Smooth muscle cell (in vitro differentiated cells): ENCODE measurements around the gene MIXL1. TPM values are rescaled to one million over a fixed set of nuclear protein-coding genes. Genes with fewer than 3 reads are reported as not detected.

Experiments
- DNase-seq: peaks from one replicate; lab custom pipeline; 2025; ENCODE audit not compliant: unreplicated experiment; lab: John Stamatoyannopoulos, UW
- H2AFZ ChIP-seq: fragments of 200-600 bp; sonication (generic); 2 replicates; pipeline ENCODE4 v1.6.0; 2016; ENCODE audit warnings: antibody characterized with exemption, low read depth, mild to moderate bottlenecking
- H3F3A ChIP-seq: fragments of 200-600 bp; sonication (generic); 2 replicates; pipeline ENCODE4 v1.6.0; 2017; ENCODE audit warnings: antibody characterized with exemption, low read depth
- H3K27ac ChIP-seq: fragments of 200-600 bp; sonication (generic); 2 replicates; pipeline ENCODE4 v1.5.1; 2016; ENCODE audit warnings: low read depth, mild to moderate bottlenecking
- H3K27me3 ChIP-seq: fragments of 200-600 bp; sonication (generic); 2 replicates; pipeline ENCODE4 v1.6.1; 2016; ENCODE audit warnings: low read depth, mild to moderate bottlenecking
- H3K36me3 ChIP-seq: fragments of 200-600 bp; sonication (generic); 2 replicates; pipeline ENCODE4 v1.5.1; 2016; ENCODE audit warnings: low read depth
- H3K4me1 ChIP-seq: fragments of 200-600 bp; sonication (generic); 2 replicates; pipeline ENCODE4 v1.5.1; 2016; ENCODE audit warnings: low read depth
- H3K4me2 ChIP-seq: fragments of 200-600 bp; sonication (generic); 2 replicates; pipeline ENCODE4 v1.6.0; 2016; ENCODE audit warnings: mild to moderate bottlenecking
- H3K4me3 ChIP-seq: fragments of 200-600 bp; sonication (generic); 2 replicates; pipeline ENCODE4 v1.5.1; 2016; ENCODE audit warnings: mild to moderate bottlenecking
- H3K79me2 ChIP-seq: fragments of 200-600 bp; sonication (generic); 2 replicates; pipeline ENCODE4 v1.6.0; 2016; ENCODE audit warnings: low read depth, mild to moderate bottlenecking
- H3K9ac ChIP-seq: fragments of 200-600 bp; sonication (generic); 2 replicates; pipeline ENCODE4 v1.6.0; 2016; ENCODE audit warnings: low read depth
- H3K9me3 ChIP-seq: fragments of 200-600 bp; sonication (generic); replicated peaks from 2 replicates; pipeline ENCODE4 v1.5.1; 2016; ENCODE audit warnings: low read depth
- H4K20me1 ChIP-seq: fragments of 200-600 bp; sonication (generic); 2 replicates; pipeline ENCODE4 v1.6.0; 2016; ENCODE audit warnings: low read depth
- WGBS: methylation state at CpG from one replicate; pipeline ENCODE4 v1.1.7; 2016; ENCODE audit warnings: low lambda C conversion rate; 5-methylcytosine and 5-hydroxymethylcytosine counted together
- polyA plus RNA-seq: library from polyadenylated mRNA; unstranded; fragments of >200 nt; fragmentation: Nextera tagmentation; extraction: Ambion mirVana; gene quantifications from 2 replicates; pipeline ENCODE4 v1.2.1, GENCODE V29; 2016
- total RNA-seq: library from RNA; depleted of rRNA; stranded (reverse); fragments of >200 nt; gene quantifications from 2 replicates; pipeline ENCODE4 v1.2.3, GENCODE V29; 2014
- TF ChIP-seq, protein P1 (sequence below): fragments of 200-600 bp; sonication (generic); IDR thresholded peaks from 2 replicates; pipeline ENCODE4 v1.5.1; 2017; ENCODE audit warnings: borderline replicate concordance, mild to moderate bottlenecking, antibody characterized with exemption; ENCODE audit not compliant: insufficient read depth, poor library complexity, severe bottlenecking

MIXL1 gene
- total RNA-seq = 0.04 TPM in 1 of 2 replicates, not detected in the other
- 0.27 and 0.34 TPM in 2 replicates for polyA plus RNA-seq

DNA sequence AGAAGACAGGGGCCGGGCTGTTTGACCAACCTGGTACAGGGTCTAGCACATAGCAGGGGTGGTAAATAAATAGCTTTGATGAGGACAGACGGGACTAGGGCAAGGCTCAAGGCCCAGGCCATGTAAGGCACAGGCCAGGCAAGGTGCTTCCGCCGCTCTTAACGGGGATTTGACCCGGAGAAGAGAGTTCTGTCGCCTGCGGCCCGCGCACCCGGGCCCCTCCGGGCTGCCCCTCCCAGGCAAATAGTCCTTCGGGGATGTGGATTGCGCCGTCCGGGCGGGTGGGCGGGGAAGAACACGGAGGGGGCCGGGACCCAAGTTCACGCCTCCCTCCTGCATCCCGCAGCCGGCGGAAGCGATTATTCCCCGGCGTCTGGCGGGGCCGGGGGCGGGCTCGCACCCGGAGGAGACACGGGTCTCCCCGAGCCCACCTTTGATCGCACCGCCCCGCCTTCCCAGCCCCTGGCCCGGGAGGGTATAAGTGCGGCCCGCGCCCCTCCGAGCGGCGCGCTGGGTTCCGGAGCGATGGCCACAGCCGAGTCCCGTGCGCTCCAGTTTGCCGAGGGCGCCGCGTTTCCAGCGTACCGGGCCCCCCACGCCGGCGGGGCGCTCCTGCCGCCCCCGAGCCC is at the start of gene MIXL1:
TSS of gene MIXL1 (plus strand) at position 508 of the 629 bp plus-strand sequence. CDS start at position 526, 18 bp downstream.
- Histone ChIP-seq H3K4me3 (peak within 1 kb of the TSS; percentile 61), H3F3A (no peaks in the 10 kb centered on the region), H3K27ac (no peak within 1 kb of the TSS), H3K27me3 (peaks cover 28% of the 10 kb centered on the region), H3K79me2 (no peaks in the 10 kb centered on the region), H2AFZ (peak within 1 kb of the TSS; percentile 58), H4K20me1 (no peaks in the 10 kb centered on the region), H3K36me3 (no peaks in the 10 kb centered on the region), H3K4me1 (no peaks in the 10 kb centered on the region), H3K9ac (no peak within 1 kb of the TSS), H3K4me2 (peak within 1 kb of the TSS; percentile 94), H3K9me3 (no peaks in the 10 kb centered on the region)
- TF ChIP-seq, protein P1, sequence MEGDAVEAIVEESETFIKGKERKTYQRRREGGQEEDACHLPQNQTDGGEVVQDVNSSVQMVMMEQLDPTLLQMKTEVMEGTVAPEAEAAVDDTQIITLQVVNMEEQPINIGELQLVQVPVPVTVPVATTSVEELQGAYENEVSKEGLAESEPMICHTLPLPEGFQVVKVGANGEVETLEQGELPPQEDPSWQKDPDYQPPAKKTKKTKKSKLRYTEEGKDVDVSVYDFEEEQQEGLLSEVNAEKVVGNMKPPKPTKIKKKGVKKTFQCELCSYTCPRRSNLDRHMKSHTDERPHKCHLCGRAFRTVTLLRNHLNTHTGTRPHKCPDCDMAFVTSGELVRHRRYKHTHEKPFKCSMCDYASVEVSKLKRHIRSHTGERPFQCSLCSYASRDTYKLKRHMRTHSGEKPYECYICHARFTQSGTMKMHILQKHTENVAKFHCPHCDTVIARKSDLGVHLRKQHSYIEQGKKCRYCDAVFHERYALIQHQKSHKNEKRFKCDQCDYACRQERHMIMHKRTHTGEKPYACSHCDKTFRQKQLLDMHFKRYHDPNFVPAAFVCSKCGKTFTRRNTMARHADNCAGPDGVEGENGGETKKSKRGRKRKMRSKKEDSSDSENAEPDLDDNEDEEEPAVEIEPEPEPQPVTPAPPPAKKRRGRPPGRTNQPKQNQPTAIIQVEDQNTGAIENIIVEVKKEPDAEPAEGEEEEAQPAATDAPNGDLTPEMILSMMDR = no peak
- DNase-seq = no peak
- WGBS = 6% methylated on average over 25 of the region's 62 CpGs

DNA sequence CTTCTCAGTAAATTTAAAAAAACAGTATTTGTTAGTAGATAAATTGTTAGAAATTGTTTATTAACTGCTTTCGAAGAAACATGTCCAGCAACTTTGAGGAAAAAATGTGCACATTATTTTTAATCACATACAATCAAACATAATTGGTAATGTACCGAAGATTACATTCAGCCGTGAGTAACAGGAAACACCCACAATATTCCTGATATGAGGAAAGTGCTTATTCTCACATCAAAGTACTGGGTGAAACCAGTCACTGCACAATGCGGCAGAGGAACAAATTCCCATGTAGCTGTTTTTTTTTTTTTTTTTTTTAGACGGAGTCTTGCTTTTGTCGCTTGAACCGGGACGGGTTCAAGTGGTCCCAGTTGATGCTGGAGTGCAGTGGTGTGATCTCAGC is 46.6 kb upstream of the MIXL1 start:
- Histone ChIP-seq H4K20me1 (peaks cover 100% of the 10 kb centered on the region), H3K4me1 (no peaks in the 10 kb centered on the region), H3K27me3 (no peaks in the 10 kb centered on the region), H3F3A (peaks cover 5% of the 10 kb centered on the region), H3K9me3 (no peaks in the 10 kb centered on the region), H3K79me2 (peaks cover 100% of the 10 kb centered on the region), H3K4me2 (no peak overlapping the region), H3K36me3 (no peaks in the 10 kb centered on the region), H3K4me3 (no peak overlapping the region), H3K9ac (no peak overlapping the region), H2AFZ (no peak overlapping the region), H3K27ac (no peak overlapping the region)
- DNase-seq = no peak
- WGBS = 86% methylated on average over 8 of the region's 8 CpGs
- TF ChIP-seq, protein P1 = no peak

DNA sequence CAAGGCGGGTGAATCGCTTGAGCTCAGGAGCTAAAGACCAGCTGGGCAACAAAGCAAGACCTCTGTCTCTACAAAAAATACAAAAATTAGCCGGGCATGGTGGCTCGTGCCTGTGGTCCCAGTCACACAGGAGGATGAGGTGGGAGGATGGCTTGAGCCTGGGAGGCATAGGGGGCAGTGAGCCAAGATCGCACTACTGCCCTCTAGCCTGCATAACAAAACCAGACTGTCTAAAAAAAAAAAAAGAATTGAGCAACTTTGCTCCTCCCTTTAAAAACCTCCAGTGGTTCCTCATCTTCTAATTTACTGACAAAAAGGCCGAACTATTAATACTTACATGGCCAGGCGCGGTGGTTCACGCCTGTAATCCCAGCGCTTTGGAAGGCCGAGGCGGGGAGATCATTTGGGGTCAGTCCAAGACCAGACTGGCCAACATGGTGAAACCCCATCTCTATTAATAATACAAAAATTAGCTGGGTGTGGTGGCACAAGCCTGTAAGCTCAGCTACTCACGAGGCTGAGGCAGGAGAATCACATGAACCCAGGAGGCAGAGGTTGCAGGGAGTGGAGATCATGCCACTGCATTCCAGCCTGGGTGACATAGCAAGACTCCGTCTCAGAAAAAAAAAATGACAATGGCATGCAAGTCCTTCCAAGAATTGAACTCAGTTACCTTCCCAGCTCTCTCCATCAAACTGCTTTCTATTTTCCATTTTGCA is 41.3 kb upstream of the MIXL1 start:
- Histone ChIP-seq H4K20me1 (peaks cover 87% of the 10 kb centered on the region), H3K4me3 (peak overlapping the region; percentile 4), H3K27ac (peak overlapping the region; percentile 58)

More for the DNA sequence above, 41.3 kb upstream of the MIXL1 start:
- no peaks in the 10 kb centered on the region for H3F3A ChIP-seq
- H2AFZ ChIP-seq = no peak overlapping the region
- peaks cover 10% of the 10 kb centered on the region for H3K4me1 ChIP-seq
- no peaks in the 10 kb centered on the region for H3K27me3 ChIP-seq
- DNase-seq = no peak
- H3K36me3 ChIP-seq = no peaks in the 10 kb centered on the region
- no peak overlapping the region for H3K9ac ChIP-seq
- WGBS = 72% methylated on average over 14 of the region's 14 CpGs
- peak overlapping the region; percentile 58 for H3K4me2 ChIP-seq
- H3K79me2 ChIP-seq = peaks cover 99% of the 10 kb centered on the region
- no peaks in the 10 kb centered on the region for H3K9me3 ChIP-seq
- TF ChIP-seq, protein P1 = peak; percentile 28
